ENCODE data around the gene VASP. TPM values are rescaled to one million over a fixed set of nuclear protein-coding genes. Genes with fewer than 3 reads are reported as not detected.
A peak's percentile ranks its signal among the peaks of the same experiment; 100 is the strongest.

The VASP gene
- total RNA-seq, 2 donors from 2014 or later, result 236 to 261 TPM

- TF ChIP-seq CTCF (IDR thresholded peaks at IDR 0.05), result peak; percentile 98
- intact Hi-C loops (cut with DNase I), result loop anchor here (2.0 kb wide), 2 partner anchors 40 to 48 kb away; no protein-coding TSS in a partner anchor
- no peaks in the 10 kb centered on the region for H3K36me3 ChIP-seq
Observed at GRCh38 chr19:45478454-45479238, 28.6 kb upstream of the VASP start.

GRCh38 chr19:45483033-45483432 lies 24.2 kb upstream of the VASP start:
- no peaks in the 10 kb centered on the region for H3K36me3 ChIP-seq
- no peak overlapping the region for H3K4me3 ChIP-seq
- no peak overlapping the region for H3K9ac ChIP-seq (ENCODE audit: low read depth in 2 of 2, low read length in 2 of 2)
- TF ChIP-seq CTCF (IDR thresholded peaks at IDR 0.05), result no peak
- peaks cover 1% of the 10 kb centered on the region for H3K4me1 ChIP-seq
- no peak overlapping the region for H3K27ac ChIP-seq
- H3K9me3 ChIP-seq, result no peaks in the 10 kb centered on the region
- intact Hi-C loops (cut with DNase I), result no loop called here
- no peak for DNase-seq
- H3K27me3 ChIP-seq, result no peaks in the 10 kb centered on the region

More at GRCh38 chr19:45478454-45479238, 28.6 kb upstream of the VASP start:
- Histone ChIP-seq H3K9ac (ENCODE audit: low read depth in 2 of 2, low read length in 2 of 2) (peak overlapping the region; percentile 60 to 71), H3K4me1 (peaks cover 4% of the 10 kb centered on the region), H3K27me3 (no peaks in the 10 kb centered on the region), H3K9me3 (no peaks in the 10 kb centered on the region), H3K4me3 (peak overlapping the region; percentile 36), H3K27ac (peak overlapping the region; percentile 84)
- DNase-seq, result peak; percentile 90

DNA sequence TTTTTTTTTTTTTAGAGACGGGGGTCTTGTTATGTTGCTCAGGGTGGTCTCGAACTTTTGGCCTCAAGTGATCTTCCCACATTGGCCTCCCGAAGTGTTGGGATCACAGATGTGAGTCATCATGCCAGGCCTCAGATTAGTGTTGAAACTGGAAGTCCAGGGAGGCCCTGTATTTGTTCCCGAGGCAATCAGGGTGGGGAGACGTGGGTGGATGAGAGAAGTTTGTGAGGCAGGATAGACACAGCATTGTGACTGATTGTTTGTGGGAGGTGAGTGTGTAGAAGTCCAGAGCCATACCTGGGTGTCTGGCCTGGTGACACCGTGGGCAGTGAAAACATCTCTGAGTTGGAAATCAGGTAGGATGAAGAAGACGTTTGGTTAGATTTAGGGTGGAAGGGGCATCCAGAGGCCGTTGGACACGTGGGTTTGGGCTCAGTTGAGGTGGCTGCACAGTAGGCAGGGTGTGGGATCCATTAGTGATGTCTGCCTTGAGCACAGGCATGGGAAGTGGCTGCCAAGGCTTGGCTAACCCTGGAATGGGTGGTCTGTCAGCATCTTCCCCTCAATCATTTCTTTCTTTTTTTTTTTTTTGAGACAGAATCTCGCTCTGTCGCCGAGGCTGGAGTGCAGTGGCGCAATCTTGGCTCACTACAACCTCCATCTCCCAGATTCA lies 22.9 kb upstream of the VASP start:
- intact Hi-C loops (cut with DNase I), result no loop called here
- H3K27ac ChIP-seq, result no peak overlapping the region
- no peaks in the 10 kb centered on the region for H3K4me1 ChIP-seq
- no peaks in the 10 kb centered on the region for H3K36me3 ChIP-seq
- H3K27me3 ChIP-seq, result no peaks in the 10 kb centered on the region
- no peak overlapping the region for H3K4me3 ChIP-seq
- no peak for DNase-seq
- H3K9me3 ChIP-seq, result no peaks in the 10 kb centered on the region
- H3K9ac ChIP-seq (ENCODE audit: low read depth in 2 of 2, low read length in 2 of 2), result no peak overlapping the region
- no peak for TF ChIP-seq CTCF (IDR thresholded peaks at IDR 0.05)

DNA sequence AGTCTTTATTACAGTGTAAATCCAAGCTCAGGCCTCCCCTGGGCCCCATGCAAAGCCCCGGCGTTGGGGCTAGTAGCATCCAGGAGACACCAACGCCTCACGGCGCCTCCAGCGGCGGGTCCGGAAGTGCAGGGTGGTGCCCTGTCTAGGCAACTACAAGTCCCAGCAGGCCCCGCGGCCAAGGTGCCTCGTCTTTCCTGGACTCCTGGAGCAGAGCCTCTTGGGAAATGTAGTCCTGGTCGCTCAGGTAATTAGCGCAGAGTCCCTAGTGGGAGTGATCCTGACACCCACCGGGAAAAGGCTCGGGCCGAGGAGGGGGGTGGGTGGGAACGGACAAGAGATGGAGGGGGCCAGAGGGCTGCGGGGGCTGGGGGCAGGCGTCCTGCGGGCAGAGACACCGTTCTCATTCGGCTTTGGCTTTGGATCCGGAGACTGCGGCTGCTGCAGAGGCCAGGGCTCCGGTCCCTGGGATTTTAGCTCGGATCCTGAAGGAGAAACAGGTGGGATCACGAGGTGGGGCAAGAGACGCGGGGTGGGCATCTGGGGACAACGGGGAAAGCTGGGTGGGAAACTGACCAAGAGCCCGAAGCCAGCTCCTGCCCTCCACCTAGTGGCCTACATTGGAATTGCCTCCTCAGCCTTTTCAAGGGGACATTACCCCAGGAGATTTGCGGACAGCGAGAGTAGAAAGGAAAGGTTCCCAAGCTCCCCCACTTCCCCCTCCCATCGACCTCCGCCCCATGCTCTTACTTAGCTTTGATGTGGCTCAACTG lies 21.8 kb upstream of the VASP start:
- intact Hi-C loops (cut with DNase I), result no loop called here
- DNase-seq, result peak; percentile 99
- TF ChIP-seq CTCF (IDR thresholded peaks at IDR 0.05), result peak; percentile 69

DNA sequence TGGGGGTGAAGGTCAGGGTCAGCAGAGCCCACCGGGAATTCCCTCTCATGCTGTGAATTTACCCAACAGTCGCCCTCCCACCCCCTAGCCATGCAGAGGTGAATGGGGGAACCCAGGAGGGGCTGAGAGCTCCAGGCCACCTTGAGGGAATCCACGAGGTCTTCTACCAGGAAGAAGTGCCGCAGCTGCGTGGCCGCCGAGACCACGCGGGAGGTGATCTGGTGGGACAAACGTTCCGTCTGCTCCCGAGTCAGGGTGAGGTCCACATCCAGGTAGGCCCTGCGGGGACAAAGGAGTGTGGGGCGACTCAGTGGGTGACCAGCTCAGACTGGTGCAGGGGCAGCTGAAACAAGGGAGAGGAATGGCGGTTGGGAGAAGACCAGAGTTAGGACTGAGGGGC lies 18.6 kb upstream of the VASP start:
- H3K9me3 ChIP-seq, result no peaks in the 10 kb centered on the region
- intact Hi-C loops (cut with DNase I), result no loop called here

More for the DNA sequence above, 21.8 kb upstream of the VASP start:
- Histone ChIP-seq H3K9ac (ENCODE audit: low read depth in 2 of 2, low read length in 2 of 2) (peak overlapping the region; percentile 40 to 57), H3K27ac (peak overlapping the region; percentile 39), H3K27me3 (no peaks in the 10 kb centered on the region), H3K36me3 (no peaks in the 10 kb centered on the region), H3K4me1 (no peaks in the 10 kb centered on the region), H3K4me3 (peak overlapping the region; percentile 74), H3K9me3 (no peaks in the 10 kb centered on the region)

More for the DNA sequence above, 18.6 kb upstream of the VASP start:
- Histone ChIP-seq H3K4me3 (no peak overlapping the region), H3K27ac (no peak overlapping the region), H3K9ac (ENCODE audit: low read depth in 2 of 2, low read length in 2 of 2) (no peak overlapping the region), H3K36me3 (no peaks in the 10 kb centered on the region), H3K27me3 (no peaks in the 10 kb centered on the region), H3K4me1 (peaks cover 3% of the 10 kb centered on the region)
- TF ChIP-seq CTCF (IDR thresholded peaks at IDR 0.05), result no peak
- DNase-seq, result no peak
